ENCODE results near the gene DCTN5.

DNA sequence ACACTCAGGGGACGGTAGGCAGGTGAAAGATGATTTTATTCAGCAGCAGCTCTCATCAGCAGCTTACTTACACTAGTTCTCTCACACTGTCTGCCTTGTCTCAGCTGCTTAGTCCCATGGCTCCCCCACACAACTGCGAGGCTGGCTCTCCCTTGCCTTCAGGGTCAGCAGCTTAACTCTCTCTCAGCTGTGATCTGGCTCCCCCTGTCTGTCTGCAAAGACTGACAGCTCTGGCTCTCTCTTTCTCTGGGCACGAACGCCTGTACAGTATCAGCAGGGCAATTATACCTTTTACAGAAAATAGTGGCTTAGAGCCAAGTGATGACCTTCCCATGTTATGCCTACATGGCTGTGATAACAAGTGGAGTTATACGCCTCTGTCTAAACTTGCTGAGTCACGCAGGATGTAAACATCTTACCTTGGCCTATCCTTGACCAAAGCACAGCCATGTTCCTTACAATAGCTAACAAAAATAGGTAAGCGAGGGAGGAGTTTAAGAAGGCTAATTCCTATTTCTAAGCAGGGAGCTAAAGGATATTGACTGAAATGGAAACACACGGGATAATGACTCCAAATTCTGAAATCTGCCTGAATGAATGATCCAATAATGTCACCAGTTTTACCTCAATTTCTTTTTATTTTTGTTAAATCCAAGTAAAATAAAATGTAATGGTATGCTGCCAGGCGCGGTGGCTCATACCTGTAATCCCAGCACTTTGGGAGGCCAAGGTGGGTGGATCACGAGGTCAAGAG, 44.1 kb upstream of the DCTN5 start:
- TF ChIP-seq POLR2A (IDR thresholded peaks at IDR 0.05; ENCODE audit: low read length), result no peak
- no peak for TF ChIP-seq GATA1 (IDR thresholded peaks at IDR 0.05; ENCODE audit: low read depth, low read length)
